ENCODE measurements around the gene TDP2. TPM values are rescaled to one million over a fixed set of nuclear protein-coding genes. Genes with fewer than 3 reads are reported as not detected.
"Not testable (repeated sequence)": the region's sequence is repeated elsewhere in the genome, so short reads cannot be mapped to it uniquely, and the experiment has no call there.

TDP2 gene
- total RNA-seq, 4 donors from 2014 or later = 12.2 to 31.9 (median 19.7) TPM

DNA sequence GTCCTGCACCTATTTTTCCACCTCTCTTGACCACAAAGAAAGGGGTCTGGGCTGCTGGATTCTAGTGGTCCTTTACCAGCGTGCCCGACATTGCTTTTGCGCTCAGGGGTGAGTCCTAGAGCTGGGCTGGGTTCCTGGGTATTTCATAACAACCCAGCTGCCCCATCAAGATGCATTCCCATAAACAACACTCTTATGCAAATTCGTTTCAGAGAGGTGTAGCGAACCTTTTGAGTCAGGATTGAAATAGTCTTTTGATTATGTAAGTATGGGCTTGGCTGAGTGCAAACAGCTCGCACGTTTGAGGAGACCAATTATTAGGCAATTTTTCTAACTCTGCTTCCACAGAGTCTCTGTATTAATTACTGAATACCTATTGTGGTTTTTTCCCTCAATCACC is 13.9 kb upstream of the TDP2 start:
- TF ChIP-seq, protein P1, sequence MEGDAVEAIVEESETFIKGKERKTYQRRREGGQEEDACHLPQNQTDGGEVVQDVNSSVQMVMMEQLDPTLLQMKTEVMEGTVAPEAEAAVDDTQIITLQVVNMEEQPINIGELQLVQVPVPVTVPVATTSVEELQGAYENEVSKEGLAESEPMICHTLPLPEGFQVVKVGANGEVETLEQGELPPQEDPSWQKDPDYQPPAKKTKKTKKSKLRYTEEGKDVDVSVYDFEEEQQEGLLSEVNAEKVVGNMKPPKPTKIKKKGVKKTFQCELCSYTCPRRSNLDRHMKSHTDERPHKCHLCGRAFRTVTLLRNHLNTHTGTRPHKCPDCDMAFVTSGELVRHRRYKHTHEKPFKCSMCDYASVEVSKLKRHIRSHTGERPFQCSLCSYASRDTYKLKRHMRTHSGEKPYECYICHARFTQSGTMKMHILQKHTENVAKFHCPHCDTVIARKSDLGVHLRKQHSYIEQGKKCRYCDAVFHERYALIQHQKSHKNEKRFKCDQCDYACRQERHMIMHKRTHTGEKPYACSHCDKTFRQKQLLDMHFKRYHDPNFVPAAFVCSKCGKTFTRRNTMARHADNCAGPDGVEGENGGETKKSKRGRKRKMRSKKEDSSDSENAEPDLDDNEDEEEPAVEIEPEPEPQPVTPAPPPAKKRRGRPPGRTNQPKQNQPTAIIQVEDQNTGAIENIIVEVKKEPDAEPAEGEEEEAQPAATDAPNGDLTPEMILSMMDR (IDR thresholded peaks at IDR 0.05) = no peak
- no peak for TF ChIP-seq POLR2A (IDR thresholded peaks at IDR 0.05)
- Histone ChIP-seq H3K36me3 (no peaks in the 10 kb centered on the region), H3K4me3 (no peak overlapping the region), H3K27ac (no peak overlapping the region), H3K27me3 (no peaks in the 10 kb centered on the region), H3K9me3 (no peaks in the 10 kb centered on the region), H3K4me1 (no peaks in the 10 kb centered on the region)
- intact Hi-C loops (cut with DNase I) = no loop called here
- WGBS, 2 donors = 78 to 84% methylated on average over 7 of the region's 7 CpGs
- DNase-seq = no peak

DNA sequence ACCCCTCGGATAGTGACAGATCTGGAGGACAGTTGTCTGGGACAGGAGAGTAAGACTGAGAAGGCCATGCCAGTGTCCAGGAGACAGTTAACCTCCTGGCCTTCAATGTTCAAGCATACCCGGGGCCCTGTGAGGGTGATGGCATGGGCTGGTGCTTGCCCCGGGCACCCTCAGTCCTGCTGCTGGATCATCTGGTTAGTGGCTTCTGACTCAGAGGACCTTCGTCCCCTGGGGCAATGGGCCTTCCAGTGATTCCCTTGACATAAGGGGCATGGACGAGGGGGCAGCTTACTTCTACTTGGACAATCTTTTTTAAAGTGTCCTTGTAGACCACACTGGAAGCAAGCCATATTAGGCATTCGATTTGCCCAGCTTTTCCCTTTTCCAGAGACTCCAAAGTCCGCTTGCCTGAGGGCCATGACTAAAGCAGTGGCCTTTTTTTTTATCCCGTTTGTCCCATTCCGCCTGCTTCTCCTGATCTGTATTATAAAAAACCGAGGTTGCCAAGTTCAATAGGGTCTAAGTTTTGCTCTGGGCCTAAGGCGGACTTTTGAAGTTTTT is 12.2 kb upstream of the TDP2 start:
- H3K36me3 ChIP-seq; H3K4me3 ChIP-seq; H3K27ac ChIP-seq; H3K27me3 ChIP-seq; DNase-seq; H3K9me3 ChIP-seq; H3K4me1 ChIP-seq; intact Hi-C loops (cut with DNase I): not testable (repeated sequence)
- 84 to 87% methylated on average over 9 to 11 of the region's 11 CpGs for WGBS, 2 donors

DNA sequence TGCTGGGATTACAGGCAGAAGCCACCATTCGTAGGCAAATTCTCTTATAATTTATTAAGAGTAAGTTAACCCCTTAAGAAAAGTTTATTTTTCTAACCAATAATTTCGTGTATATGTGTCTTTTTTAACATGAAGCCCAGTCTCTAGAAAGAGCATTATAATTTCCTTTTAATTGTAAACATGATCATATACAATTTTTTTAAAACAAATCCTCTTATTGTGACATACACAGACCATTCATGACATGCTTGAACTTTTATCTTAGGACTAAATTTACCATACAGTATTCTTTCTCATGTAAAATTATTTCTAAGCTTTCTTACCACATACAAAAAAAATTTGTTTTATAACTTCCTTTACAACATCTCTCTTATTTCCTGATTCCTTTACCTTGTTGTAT is 6.9 kb upstream of the TDP2 start:
- Histone ChIP-seq H3K9me3 (peaks cover 0 to 14% (median 0%) of the 10 kb centered on the region in 3 donors), H3K27ac (no peak overlapping the region), H3K27me3 (no peaks in the 10 kb centered on the region), H3K4me3 (no peak overlapping the region), H3K4me1 (peaks cover 0 to 2% (median 0%) of the 10 kb centered on the region in 3 donors), H3K36me3 (no peaks in the 10 kb centered on the region)
- no peak for DNase-seq
- WGBS, 2 donors = 68 to 80% methylated on average over 2 of the region's 2 CpGs
- intact Hi-C loops (cut with DNase I) = no loop called here
- TF ChIP-seq, protein P1 (IDR thresholded peaks at IDR 0.05) = no peak
- no peak for TF ChIP-seq POLR2A (IDR thresholded peaks at IDR 0.05)

DNA sequence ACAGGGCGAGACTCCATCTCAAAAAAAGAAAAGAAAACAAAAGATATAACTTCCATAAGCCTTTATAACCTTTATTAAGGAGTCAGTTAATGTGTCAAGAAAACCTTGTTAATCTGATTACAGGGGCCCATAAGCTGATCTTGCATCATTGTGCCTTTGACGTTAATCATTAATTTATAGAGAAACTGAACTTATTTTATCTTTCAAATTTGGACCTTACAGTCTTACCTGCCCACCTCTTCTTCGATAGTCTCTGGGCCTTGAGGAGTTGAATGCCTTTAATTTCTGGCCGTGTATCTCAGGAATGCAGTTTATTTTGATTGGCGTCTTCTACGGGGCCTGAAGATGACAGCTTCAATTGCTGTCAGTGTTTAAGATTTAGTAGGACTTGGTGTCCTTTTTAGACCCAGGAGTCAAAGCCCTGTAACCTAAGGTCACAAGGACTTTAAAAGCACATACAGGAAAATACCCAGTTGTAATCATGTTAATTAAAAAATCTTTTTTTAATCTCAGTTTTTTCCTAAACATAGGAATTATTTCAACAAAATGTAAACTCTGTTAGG is 6.0 kb upstream of the TDP2 start:
- Histone ChIP-seq H3K4me1 (peaks cover 3 to 11% (median 8%) of the 10 kb centered on the region in 3 donors), H3K36me3 (no peaks in the 10 kb centered on the region), H3K9me3 (peaks cover 0 to 14% (median 0%) of the 10 kb centered on the region in 3 donors), H3K4me3 (no peak overlapping the region), H3K27me3 (no peaks in the 10 kb centered on the region), H3K27ac (no peak overlapping the region)
- DNase-seq = no peak
- 82 to 87% methylated on average over 6 of the region's 6 CpGs for WGBS, 2 donors
- TF ChIP-seq POLR2A (IDR thresholded peaks at IDR 0.05) = no peak
- TF ChIP-seq, protein P1 (IDR thresholded peaks at IDR 0.05) = no peak
- intact Hi-C loops (cut with DNase I) = no loop called here

DNA sequence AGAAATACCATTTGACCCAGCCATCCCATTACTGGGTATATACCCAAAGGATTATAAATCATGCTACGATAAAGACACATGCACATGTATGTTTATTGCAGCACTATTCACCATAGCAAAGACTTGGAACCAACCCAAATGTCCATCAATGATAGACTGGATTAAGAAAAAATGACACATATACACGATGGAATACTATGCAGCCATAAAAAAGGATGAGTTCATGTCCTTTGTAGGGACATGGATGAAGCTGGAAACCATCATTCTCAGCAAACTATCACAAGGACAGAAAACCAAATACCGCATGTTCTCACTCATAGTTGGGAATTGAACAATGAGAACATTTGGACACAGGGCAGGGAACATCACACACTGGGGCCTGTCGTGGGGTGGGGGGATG is 4.4 kb upstream of the TDP2 start:
- DNase-seq; H3K4me3 ChIP-seq; H3K36me3 ChIP-seq; H3K27ac ChIP-seq; intact Hi-C loops (cut with DNase I); H3K27me3 ChIP-seq: not testable (repeated sequence)
- WGBS, 2 donors = 92 to 98% methylated on average over 4 of the region's 4 CpGs
- peaks cover 4 to 16% (median 9%) of the 10 kb centered on the region in 3 donors for H3K4me1 ChIP-seq
- H3K9me3 ChIP-seq = peaks cover 0 to 14% (median 0%) of the 10 kb centered on the region in 3 donors

DNA sequence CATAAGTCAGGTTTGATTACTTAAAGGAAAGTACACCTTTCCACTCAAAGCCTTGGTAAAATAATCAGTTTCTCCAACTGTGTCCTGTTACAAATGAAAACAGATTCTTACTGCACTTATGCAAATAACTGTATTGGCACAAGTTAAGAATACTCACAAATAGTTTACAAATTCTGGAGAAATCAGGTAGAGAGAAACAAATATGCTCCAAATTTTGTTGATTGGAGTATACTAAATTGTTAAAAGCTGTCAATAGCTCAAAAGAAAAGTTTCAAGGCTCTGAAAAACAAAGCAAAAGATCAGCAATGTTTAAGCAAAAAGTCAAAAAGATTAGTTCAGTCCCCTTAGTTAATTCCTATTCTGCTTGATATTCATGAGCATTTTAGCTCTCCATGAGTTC is 3.8 kb upstream of the TDP2 start:
- H3K27me3 ChIP-seq; H3K4me3 ChIP-seq; DNase-seq; H3K27ac ChIP-seq; H3K36me3 ChIP-seq; intact Hi-C loops (cut with DNase I): not testable (repeated sequence)
- H3K4me1 ChIP-seq = peaks cover 4 to 22% (median 13%) of the 10 kb centered on the region in 3 donors
- H3K9me3 ChIP-seq = peaks cover 0 to 14% (median 0%) of the 10 kb centered on the region in 3 donors

DNA sequence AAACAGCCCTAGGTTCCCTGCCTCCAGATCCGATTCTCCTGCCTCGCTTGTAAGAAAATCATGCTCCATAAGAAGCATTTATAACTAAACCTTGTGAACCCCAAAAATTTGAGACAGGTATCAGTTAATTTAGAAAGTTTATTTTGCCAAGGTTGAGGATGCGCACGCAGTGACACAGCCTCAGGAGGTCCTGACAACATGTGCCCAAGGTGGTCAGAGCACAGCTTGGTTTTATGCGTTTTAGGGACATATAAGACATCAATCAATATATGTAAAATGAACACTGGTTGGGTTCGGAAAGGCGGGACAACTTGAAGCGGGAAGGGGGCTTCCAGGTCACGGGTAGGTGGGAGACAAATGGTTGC is 2.3 kb upstream of the TDP2 start:
- WGBS, 2 donors = 88 to 96% methylated on average over 9 of the region's 9 CpGs
- no peak overlapping the region for H3K4me3 ChIP-seq
- H3K9me3 ChIP-seq = peaks cover 0 to 8% (median 0%) of the 10 kb centered on the region in 3 donors

DNA sequence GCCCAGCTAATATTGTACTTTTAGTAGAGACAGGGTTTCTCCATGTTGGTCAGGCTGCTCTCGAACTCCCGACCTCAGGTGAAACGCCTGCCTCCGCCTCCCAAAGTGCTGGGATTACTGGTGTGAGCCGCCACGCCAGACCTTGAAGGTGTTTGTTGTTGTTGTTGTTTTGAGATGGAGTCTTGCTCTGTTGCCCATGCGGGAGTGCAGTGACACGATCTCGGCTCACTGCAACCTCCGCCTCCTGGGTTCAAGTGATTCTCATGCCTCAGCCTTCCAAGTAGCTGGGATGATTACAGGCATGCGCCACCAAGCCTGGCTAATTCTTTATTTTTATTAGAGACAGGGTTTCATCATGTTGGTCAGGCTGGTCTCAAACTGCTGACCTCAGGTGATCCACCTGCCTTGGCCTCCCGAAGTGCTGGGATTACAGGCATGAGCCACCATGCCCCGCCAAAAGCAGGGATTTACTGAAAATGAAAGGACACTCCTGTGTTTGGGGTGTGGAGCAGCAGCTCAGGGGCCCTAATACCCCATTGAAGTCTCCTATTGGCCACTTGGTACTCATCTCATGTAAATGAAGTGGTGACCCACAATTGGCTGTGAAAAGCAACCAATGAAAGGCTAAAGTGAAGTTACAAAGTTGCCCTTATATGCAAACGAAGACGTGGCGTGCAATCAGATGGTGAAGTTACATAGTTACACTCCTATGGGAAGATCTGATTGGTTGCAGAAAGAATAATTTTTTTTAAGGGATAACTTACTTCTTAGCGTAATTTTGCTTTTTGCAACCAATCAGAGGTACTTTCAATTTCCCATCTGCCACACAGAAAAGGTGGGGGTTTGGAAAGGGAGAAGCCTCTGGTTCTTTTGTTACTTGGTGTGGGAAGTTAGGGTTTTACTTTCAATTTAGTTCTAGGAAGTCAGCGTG is 1.6 kb upstream of the TDP2 start:
- intact Hi-C loops (cut with DNase I); DNase-seq; H3K27me3 ChIP-seq; H3K9me3 ChIP-seq: not testable (repeated sequence)
- peak overlapping the region in 1 of 4 donors; percentile 90 for H3K27ac ChIP-seq
- WGBS, 2 donors = 94 to 96% methylated on average over 18 of the region's 18 CpGs
- H3K4me3 ChIP-seq = peak overlapping the region in 2 of 4 donors; percentile 69 to 75
- peaks cover 4 to 35% (median 19%) of the 10 kb centered on the region in 3 donors for H3K4me1 ChIP-seq
- peaks cover 0 to 17% (median 0%) of the 10 kb centered on the region in 3 donors for H3K36me3 ChIP-seq

More for the DNA sequence above, 2.3 kb upstream of the TDP2 start:
- H3K36me3 ChIP-seq = peaks cover 0 to 10% (median 0%) of the 10 kb centered on the region in 3 donors
- intact Hi-C loops (cut with DNase I) = no loop called here
- TF ChIP-seq, protein P1 (IDR thresholded peaks at IDR 0.05) = no peak
- TF ChIP-seq POLR2A (IDR thresholded peaks at IDR 0.05) = no peak
- H3K27me3 ChIP-seq = no peaks in the 10 kb centered on the region
- DNase-seq = no peak
- H3K27ac ChIP-seq = no peak overlapping the region
- H3K4me1 ChIP-seq = peaks cover 4 to 35% (median 19%) of the 10 kb centered on the region in 3 donors
